Measurements from ENCODE around the gene METTL23. TPM values are rescaled to one million over a fixed set of nuclear protein-coding genes. Genes with fewer than 3 reads are reported as not detected.
"Not testable (repeated sequence)": the region's sequence is repeated elsewhere in the genome, so short reads cannot be mapped to it uniquely, and the experiment has no call there.

METTL23 gene
- total RNA-seq, 1 experiment from 2014 or later = 52.8 TPM

- no peak for DNase-seq (ENCODE audit: low spot score)
Observed at GRCh38 chr17:76695059-76695831, 31.4 kb upstream of the METTL23 start.

GRCh38 chr17:76696763-76697701, 29.6 kb upstream of the METTL23 start:
- no peak for DNase-seq (ENCODE audit: low spot score)

- no peak for DNase-seq (ENCODE audit: low spot score)
Observed at GRCh38 chr17:76697702-76698465, 28.8 kb upstream of the METTL23 start.

GRCh38 chr17:76698466-76698977, 28.1 kb upstream of the METTL23 start:
- not testable (repeated sequence) for DNase-seq (ENCODE audit: low spot score)

- no peak for DNase-seq (ENCODE audit: low spot score)
Observed at GRCh38 chr17:76700270-76700616, 26.4 kb upstream of the METTL23 start.

- no peak for DNase-seq (ENCODE audit: low spot score)
Observed at GRCh38 chr17:76700617-76701470, 25.8 kb upstream of the METTL23 start.

- no peak for DNase-seq (ENCODE audit: low spot score)
Observed at GRCh38 chr17:76701471-76701967, 25.1 kb upstream of the METTL23 start.

GRCh38 chr17:76702076-76702475, 24.6 kb upstream of the METTL23 start:
- no peak for DNase-seq (ENCODE audit: low spot score)

GRCh38 chr17:76702941-76703637, 23.6 kb upstream of the METTL23 start:
- DNase-seq (ENCODE audit: low spot score) = no peak

GRCh38 chr17:76704805-76705204, 21.8 kb upstream of the METTL23 start:
- no peak for DNase-seq (ENCODE audit: low spot score)

GRCh38 chr17:76706817-76707216, 19.8 kb upstream of the METTL23 start:
- no peak for DNase-seq (ENCODE audit: low spot score)

- DNase-seq (ENCODE audit: low spot score) = no peak
Observed at GRCh38 chr17:76707985-76708807, 18.4 kb upstream of the METTL23 start.

GRCh38 chr17:76709077-76709950, 17.3 kb upstream of the METTL23 start:
- DNase-seq (ENCODE audit: low spot score) = no peak

- not testable (repeated sequence) for DNase-seq (ENCODE audit: low spot score)
Observed at GRCh38 chr17:76709951-76710862, 16.4 kb upstream of the METTL23 start.

- DNase-seq (ENCODE audit: low spot score) = peak; percentile 23
Observed at GRCh38 chr17:76710863-76711611, 15.6 kb upstream of the METTL23 start, which contains the start of gene MXRA7. Gene MXRA7 (minus strand): TSS chr17:76710965. CDS start chr17:76710946, 19 bp downstream.

- not testable (repeated sequence) for DNase-seq (ENCODE audit: low spot score)
Observed at GRCh38 chr17:76712321-76712720, 14.3 kb upstream of the METTL23 start.
